Stimulated activated CD8-positive, alpha-beta memory T cell treated with anti-CD3 and anti-CD28 coated beads, Interleukin-4, amount 100 ng/mL, for 1 hour (primary cell): ENCODE data around the gene INS.
"Not testable (repeated sequence)": the region's sequence is repeated elsewhere in the genome, so short reads cannot be mapped to it uniquely, and the experiment has no call there.

Experiments used
- DNase-seq, 2 donors: peaks; one replicate each; pipeline ENCODE4 v3.0.0-alpha.2; 2020; ENCODE audit warnings: low read depth in 2 of 2, low spot score in 1 of 2

The INS gene

DNA sequence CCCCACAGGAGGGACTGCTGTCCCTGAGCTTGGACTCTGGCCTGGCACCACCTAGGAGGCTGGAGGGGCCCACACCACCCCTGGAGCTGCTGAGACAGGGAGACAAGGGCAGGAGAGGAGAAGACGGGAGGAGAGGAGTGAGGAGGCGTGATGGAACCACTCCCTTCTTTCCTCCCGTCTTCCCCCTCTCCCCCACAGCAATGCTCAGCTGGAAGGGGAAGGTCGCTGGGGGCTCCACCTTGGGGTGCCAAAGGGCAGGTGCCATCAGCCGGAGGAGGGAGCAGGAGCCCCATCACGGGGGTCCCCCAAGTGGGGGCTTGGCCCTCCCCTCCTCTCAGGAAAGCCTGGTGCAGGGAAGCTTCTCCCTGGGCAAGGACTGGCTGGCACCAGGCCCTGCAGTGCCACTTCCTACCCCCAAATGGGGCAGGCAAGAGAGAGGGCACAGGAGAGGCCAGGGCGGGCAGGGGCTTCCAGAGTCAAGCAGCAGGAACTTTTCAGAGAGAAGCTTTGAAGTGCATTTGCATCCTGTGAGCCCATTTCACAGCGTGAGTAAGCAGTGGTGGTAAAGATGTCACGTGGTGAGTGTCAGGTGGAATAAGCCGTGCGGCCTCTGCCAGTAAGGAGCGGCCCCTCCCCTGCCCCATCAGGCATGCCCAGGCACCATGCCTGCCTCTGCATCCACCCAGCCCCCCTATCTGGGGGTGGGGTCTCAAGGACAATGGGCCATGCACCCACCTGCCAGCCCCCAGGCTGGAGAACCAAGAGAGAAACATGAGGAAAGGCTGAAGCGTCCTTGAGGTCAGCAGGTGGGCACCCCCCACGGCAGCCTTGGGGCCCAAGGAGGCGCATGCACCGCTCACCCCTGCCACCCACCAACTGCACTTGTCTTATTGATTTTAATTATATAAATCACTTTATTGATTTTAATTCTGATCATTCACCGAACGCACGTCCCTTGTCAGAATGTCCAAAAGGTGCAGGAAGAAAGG is 26.7 kb downstream of the INS start:
- DNase-seq = no peak

DNA sequence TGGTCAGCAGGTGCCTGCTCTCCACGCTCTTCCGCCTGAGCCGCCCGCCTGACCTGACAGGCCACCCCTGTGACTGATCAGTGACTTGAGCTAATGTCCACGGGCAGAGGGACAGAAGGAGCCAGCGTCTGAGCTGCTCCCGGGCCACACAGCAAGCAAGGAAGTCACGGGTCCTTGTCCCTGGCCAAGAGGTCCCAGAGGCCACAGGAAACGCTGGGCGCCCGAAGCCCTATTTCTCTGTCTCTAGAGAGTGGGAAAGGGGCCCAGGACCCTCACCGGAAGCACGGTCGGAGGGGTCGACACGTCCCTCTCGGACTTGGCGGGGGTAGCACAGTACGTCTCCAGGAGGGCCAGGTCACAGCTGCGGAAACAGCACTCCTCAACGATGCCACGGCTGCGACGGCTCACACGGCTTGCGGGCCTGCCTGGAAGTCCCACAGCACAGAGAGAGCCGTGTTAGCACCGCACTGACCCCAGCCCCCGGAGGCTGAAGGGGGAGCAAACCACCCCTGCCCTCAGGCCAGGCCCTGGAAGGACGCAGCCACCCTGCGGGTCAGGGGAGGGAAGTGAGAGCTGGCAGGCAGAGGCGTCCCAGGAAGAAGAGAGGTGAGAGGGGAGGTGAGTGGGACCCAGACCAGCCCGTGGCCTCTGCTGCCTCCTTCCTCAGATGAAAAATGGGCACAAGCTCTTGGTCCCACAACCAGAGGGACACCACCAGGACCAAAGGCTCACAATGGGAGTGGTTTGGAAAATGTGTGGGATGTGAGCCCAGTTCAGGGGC is 27.6 kb downstream of the INS start:
- DNase-seq = no peak

DNA sequence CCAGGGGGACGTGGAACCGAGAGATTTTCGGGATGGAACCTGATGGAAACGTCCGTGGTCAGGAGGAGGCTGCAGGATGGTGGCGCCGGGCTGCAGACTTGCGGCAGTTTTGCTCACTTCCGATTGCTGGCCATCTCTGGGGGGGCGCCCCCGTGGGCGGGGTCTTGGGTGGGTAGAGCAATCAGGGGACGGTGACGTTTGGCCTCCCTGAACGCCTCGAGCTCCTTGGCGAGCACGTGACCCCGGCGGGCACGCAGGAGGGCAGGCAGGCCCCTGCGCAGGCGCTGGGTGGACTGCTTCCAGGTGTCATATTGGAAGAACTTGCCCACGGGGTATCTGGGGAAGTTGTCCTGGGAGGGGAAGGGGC is 28.2 kb downstream of the INS start:
- no peak for DNase-seq

DNA sequence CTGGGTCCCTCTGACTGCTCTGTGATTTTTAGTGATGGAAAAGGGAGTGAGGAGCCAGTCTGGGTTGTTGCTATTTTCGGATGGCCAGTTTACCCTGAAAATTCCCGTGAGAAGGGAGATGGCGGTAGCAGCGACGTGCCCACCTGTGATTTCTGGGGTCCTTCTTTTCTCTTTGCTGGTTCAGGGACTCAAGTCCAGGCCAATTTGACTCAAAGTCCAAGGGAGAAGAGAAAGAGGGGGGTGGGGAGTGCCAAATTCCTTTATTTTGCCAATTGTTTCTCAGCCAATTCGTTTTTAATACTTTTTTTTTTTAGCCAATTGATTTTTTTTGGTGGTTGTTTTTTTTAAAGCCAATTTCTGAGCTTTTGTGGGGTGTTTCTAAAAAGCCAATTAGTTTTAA is 28.8 kb downstream of the INS start:
- no peak for DNase-seq

DNA sequence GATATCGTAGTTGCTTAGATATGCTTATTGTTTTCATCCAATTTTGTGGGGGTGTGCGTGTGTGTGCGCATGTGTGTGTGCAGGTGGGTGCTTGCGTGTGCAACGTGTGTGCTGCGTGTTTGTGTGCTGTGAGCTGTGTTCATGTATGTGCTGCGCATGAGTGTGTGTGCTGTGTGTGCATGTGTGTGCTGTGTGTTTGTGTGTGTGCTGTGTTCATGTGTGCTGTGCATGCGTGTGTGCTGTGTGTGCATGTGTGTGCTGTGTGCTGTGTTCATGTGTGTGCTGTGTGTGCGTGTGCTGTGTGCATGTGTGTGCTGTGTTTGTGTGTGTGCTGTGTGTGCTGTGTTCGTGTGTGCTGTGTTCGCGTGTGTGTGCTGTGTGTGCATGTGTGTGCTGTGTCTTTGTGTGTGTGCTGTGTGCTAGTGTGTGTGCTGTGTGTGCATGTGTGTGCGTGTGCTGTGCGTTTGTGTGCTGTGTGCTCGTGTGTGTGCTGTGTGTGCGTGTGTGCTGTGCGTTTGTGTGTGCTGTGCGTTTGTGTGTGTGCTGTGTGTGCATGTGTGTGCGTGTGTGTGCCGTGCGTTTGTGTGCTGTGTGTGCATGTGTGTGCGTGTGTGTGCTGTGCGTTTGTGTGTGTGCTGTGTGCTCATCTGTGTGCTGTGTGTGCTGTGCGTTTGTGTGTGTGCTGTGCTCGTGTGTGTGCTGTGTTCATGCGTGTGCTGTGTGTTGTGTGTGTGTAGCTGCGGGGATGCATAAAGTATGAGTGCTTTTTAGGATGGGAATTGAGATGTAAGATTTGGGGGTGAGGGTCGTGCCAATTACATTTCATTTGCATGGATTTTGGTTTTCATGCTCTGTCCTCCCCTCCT is 29.4 kb downstream of the INS start:
- no peak for DNase-seq

DNA sequence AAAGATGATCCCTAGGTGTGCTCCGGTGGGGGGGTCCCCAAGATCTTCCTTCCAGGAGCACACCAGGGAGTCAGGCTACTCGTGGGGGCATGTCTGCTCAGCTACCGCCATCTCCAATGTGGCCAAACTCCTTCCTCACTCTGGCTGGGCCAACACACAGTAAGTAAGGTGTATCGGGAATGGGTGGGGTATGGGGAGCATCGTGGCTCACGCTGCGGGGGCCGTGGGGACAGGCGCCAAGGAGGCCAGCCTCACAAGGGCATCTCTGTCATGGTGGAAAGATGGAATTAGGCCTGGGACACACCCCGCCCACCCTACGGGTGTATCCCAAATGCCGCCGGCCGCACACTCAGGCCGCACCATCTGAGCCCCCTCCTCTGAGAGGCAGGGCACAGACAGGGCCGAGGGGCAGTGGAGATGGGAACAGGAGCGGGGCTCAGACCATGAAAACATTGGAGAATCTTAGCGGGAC is 30.1 kb downstream of the INS start:
- DNase-seq = no peak

DNA sequence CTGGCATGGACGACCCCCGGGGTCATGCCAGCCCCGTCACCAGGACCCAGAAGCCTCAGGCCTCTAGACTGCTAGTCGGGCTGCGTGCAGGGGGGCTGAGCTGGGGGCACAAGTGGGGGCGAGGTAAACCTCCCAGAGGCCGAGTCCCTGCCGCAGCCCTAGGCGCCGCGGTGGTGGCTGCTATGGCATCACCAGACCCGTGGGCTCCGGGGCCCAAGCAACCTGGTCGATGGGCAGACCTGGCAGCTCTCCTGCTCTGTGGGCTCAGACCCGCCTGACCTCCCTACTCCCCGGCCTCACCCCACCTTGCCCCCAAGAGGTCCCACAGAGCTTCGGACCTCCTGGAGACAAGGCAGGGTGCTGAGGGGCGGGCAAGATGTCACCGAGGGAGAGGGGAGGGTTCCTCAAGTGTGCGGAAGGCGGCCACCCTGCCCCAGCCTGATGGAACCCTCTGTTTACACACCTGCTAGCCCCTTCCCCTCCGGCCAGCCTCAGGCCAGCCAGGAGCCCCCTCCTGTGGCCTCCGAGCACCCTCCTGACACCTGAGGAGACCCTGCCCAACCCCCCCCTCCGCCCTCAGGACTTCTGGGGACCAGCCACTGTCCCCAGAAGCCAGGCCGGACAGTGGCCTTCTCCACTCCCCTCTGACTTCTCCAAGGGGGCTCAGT is 31.2 kb downstream of the INS start:
- no peak for DNase-seq

DNA sequence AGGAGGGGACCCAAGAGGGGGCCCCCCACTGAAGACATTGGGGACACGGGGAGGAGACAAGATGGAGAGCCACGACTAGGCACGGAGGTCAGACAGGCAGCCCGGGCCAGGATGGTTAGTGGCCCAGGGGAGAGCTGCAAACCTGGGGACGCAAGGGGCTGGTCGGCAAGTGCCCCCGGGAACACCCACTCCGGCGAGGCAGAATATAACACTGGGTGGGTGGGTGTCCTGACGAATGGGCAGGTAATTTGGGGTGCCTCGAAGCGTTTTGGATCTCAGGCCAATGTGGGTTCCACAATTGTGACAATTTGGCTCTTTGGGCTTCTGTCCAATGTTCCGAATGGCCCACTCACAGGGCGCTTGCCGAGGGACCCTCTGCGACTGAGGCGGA is 31.7 kb downstream of the INS start:
- no peak for DNase-seq

DNA sequence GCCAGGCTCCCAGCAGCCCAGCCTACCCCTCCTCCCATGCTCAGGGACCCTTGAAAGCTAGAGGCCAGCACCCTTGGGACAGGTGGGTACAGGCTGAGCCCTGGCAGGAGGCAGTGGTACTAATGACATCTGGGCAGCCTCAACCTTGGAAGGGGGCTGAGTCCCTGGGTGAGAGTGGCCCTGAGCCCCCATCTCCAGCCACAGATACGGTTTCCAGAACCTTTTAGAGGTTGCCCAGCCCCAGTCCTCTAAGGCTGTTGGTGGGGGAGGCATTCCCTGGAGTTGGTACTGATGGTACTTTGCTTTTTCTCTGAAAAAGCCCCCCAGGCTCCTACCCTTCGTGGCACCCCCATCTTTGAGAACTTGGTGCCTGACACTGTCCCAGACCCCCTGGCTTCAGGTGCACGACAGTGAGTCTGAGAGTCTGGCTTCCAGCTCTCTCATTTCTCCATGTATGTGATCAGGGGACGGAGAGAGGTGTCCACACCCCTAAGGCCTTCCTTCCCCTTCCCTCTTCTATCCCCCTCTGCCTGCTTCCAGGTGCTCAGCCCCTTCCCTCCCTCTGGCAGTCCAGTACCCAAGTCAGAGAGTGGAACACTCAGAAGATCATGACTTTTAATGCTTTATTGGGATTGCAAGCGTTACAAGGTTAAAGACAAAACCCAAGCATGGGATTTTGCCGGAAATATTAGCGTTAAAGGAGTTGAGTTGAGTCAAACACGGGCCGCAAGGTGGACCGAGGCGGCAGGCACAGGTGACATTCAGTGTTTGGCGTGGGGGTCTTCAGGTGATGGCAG is 32.3 kb downstream of the INS start:
- no peak for DNase-seq

DNA sequence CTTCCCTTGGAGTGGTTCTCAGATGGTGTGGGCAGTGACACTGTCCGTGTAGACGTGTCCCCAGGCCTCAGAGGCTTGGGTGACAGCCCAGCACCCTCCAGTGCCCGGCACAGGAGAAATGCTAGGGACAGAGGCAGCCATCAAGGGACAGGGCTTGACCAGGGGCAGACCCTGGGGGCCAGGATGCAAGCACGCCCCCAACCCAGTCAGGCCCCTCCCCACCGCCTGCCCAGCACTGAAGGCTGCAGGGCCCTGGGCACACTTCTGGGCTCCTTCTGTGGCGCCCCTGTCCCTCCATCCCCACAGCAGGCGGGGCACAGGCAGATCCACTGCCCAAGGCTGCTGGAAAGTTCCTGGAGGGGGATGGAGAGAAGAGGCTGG is 32.9 kb downstream of the INS start:
- DNase-seq = no peak

DNA sequence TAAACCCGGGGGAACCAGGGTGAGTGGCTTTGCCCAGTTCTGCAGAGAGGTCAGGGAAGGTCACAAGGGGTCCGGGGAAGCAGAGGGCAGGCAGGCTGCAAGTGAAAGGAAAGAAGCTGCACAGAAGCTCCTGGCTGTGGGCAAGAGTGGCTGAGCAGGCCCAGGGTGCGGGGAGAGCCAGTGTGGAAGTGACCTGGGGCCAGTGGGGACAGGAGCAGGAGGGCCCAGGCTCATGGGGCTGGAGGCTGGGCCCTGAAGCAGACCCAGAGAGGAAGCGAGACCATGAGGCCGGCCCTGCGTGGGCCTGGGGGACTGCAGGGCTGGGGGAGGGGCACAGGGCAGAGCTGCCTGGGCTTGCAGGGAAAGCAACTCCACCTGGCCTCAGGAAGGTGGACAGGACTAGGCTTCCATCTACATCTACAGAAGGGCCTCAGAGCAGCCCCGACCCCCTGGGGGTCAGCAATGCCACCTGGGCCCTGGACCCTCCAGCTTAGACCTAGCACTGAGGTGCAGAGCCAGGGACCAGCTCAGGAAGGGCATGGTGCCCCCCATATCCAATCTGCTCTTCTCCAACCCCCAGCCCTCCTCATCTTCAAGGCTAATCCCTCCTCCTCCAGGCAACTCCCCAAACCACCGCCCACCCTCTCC is 33.4 kb downstream of the INS start:
- DNase-seq = no peak

DNA sequence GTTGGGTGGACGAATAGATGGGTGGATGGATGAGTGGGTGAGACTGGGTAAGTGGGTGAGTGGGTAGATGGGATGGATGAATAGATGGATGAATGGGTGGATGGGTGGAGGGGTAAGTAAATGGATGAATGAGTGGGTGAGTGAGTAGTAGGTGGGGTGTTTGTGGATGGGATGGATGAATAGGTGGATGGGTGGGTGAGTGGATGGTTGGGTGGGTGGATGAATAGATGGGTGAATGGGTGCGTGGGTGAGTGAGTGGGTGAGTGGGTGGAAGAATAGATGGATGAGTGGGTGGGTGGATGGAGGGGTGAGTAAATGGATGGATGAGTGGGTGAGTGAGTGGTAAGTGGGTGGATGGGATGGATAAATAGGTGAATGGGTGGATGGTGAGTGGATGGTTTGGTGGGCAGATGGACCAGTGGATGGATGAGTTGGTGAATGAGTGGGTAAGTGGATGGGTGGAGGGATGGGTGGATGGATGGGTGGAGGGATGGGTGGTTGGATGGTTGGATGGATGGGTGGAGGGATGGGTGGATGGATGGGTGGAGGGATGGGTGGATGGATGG is 34.4 kb downstream of the INS start:
- DNase-seq = no peak

DNA sequence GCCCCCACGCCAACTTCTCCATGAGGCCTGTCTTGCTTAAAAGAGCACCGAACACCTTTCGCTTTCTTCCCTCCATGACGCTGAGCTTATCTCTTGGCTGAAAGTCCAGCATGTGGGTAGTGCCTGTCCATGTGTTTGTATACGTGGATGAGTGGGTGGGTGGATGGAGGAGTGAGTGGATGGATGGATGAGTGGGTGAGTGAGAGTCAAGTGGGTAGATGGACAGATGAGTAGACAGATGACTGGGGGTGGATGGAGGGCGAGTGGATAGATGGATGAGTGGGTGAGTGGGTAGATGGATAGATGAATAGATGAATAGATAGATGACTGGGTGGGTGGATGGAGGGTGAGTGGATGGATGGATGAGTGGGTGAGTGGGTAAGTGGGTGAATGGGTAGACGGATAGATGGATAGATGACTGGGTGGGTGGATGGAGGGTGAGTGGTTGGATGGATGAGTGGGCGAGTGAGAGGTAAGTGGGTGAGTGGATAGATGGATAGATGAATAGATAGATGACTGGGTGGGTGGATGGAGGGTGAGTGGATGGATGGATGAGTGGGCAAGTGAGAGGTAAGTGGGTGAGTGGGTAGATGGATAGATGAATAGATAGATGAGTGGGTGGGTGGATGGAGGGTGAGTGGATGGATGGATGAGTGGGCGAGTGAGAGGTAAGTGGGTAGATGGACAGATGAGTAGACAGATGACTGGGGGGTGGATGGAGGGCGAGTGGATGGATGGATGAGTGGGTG is 36.1 kb downstream of the INS start:
- not testable (repeated sequence) for DNase-seq

DNA sequence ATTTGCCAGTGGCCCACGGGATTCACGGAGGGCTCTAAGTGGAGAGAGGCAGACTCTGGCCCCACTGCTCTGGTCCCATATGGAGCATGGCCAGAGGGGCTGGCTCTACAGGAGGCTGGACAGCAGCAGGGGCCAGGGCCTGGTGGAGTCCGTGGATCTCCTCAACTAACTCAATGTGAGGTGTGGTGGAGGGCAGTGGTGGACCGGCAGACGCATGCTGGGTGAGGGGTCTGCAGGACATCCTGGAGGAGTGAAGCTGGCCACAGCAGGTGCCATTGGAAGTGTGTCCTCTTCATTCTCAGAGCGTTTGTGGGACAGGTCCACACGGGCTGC is 37.4 kb downstream of the INS start:
- DNase-seq = no peak

DNA sequence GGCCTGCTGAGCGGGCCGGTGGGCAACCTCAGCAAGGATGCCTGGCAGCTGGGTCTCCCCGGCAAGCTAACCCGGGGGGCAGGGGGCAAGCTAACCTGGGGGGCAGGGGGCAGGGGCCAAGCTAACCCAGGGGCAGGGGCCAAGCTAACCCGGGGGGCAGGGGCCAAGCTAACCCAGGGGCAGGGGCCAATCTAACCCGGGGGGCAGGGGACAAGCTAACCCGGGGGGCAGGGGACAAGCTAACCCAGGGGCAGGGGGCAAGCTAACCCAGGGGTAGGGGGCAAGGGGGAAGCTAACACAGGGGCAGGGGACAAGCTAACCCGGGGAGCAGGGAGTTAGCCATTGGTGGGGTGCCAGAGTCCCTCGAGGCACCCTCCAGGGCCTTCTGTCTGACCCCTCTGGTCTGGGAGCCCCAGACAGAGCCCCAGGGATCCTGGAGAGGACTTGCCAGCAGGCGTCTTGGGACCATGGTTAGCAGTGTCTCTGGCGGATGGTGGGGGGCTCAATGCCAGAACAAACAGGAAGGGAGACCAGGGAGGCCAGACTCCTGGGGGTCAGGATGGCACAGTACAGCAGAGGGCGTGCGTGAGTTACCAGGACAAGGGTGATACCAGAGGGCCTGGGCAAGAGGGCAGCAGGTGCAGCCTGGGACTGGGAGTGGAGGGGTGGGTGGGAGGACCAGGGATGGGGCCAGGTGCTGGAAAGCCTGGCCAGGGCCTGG is 37.9 kb downstream of the INS start:
- DNase-seq = no peak

DNA sequence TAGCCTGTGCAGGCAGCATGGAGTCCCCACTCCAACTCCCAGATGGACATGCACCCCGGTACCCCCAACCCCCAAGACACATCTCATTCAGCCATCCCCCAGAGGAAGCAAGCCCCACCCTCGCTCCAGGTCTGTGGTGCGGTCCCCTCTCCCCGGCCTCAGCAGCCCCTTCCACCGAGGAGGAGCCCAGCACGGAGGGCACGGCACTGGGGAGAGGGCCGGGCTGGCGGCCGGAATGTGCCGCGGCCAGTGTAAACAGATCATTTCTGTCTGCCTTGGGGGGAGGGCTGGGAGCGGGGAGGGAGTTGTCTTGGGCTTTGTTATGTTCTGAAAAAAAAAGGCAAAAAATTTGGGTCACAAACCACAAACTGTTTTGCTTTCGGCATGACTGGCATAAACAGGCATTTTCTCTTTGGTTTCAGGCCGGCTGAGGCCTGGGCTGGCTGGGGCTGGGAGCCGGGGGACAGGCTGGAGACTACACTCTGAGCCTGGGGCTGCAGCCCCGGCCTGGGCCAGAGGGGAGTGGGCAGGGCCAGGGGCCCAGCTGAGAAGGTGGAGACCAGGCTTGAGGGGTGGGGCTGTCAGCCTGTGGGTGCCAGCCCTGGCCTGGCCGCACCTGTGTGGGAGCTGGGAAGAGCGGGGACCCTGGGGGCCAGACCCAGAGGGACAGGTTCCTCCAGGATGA is 38.6 kb downstream of the INS start:
- no peak for DNase-seq
